Suprapubic skin (tissue), 4 donors: ENCODE results near the gene ARIH1.

ENCODE experiments used
- EP300 ChIP-seq: sonication (generic); formaldehyde crosslinking; IDR thresholded peaks from one replicate; pipeline ENCODE4 v1.6.1; 2017; ENCODE audit warnings: antibody characterized with exemption
- POLR2A ChIP-seq, 2 donors: fragments of 450-650 bp; IDR thresholded peaks; one replicate each; pipeline ENCODE4 v1.6.1; 2017; ENCODE audit warnings: antibody characterized with exemption in 2 of 2, mild to moderate bottlenecking in 2 of 2, moderate library complexity in 2 of 2
- POLR2AphosphoS5 ChIP-seq, 3 donors: sonication (generic); formaldehyde crosslinking; IDR thresholded peaks; one replicate each; pipeline ENCODE4 v1.6.1; 2017; ENCODE audit warnings: antibody characterized with exemption in 3 of 3
- TF ChIP-seq, protein P1 (sequence below), 2 donors: fragments of 200-600 bp in 1 of 2; fragments of 450-650 bp in 1 of 2; sonication (generic) in 1 of 2; IDR thresholded peaks; one replicate each; pipeline ENCODE4 v1.5.1; 2016 to 2019; ENCODE audit warnings: antibody characterized with exemption in 2 of 2, mild to moderate bottlenecking in 1 of 2, moderate library complexity in 1 of 2

DNA sequence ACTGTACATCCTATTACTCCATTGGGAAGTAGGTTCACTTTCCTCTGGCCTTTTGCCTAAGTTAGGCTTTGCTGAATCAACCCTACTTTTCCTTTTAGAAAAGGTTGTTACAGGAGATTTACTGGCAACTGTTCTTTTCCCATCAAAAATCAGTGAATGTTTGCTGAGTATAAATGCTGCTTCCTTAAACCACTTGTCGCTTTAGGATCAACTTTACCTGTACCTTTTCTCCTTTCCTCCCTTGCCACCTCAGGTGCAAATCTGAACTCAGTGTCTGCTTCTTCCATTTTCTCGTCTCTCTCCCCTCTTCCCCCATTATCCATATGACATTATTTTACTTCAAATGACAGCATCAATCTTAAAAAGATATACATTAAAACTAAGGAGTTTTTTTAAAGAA lies 110.9 kb downstream of the ARIH1 start:
- TF ChIP-seq, protein P1, sequence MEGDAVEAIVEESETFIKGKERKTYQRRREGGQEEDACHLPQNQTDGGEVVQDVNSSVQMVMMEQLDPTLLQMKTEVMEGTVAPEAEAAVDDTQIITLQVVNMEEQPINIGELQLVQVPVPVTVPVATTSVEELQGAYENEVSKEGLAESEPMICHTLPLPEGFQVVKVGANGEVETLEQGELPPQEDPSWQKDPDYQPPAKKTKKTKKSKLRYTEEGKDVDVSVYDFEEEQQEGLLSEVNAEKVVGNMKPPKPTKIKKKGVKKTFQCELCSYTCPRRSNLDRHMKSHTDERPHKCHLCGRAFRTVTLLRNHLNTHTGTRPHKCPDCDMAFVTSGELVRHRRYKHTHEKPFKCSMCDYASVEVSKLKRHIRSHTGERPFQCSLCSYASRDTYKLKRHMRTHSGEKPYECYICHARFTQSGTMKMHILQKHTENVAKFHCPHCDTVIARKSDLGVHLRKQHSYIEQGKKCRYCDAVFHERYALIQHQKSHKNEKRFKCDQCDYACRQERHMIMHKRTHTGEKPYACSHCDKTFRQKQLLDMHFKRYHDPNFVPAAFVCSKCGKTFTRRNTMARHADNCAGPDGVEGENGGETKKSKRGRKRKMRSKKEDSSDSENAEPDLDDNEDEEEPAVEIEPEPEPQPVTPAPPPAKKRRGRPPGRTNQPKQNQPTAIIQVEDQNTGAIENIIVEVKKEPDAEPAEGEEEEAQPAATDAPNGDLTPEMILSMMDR (IDR thresholded peaks at IDR 0.05), result no peak
- TF ChIP-seq POLR2AphosphoS5 (IDR thresholded peaks at IDR 0.05) (no peak), POLR2A (IDR thresholded peaks at IDR 0.05) (no peak), EP300 (no peak)
